Cardiac septum (tissue), 1 donor: ENCODE results near the gene RAB35. TPM values are rescaled to one million over a fixed set of nuclear protein-coding genes. Genes with fewer than 3 reads are reported as not detected.

Experiments
- DNase-seq: peaks from one replicate; pipeline ENCODE4 v3.0.0-alpha.2; 2020; ENCODE audit warnings: low spot score
- intact Hi-C: fragments of 100-400 bp; cut with DNase I; formaldehyde crosslinking; loops from one replicate; pipeline ENCODE4 v1.14.0; 2022
- long read RNA-seq: library from polyadenylated mRNA; unstranded; transcript quantifications from one replicate; pipeline ENCODE4 v2.0.0, GENCODE V29; 2021
- total RNA-seq: library from RNA; stranded (reverse); fragmentation: NEBNext Ultra II Directional; extraction: Animal tissue kit (Norgen Biotek cat#: 25700); gene quantifications from one replicate; pipeline ENCODE4 v1.2.1, GENCODE V29; 2021
- donor health status: DM: no; HTN: no; CAD: no.

The RAB35 gene
- 33.0 TPM for total RNA-seq
- long read RNA-seq, partial matches to known transcripts: 1 of 11 reads
- long read RNA-seq, other reads (novel, unspliced or antisense): 5 of 11 reads

GRCh38 chr12:120116441-120116791 is at the start of gene RAB35:
RAB35 (minus strand) TSS chr12:120116753; CDS start chr12:120116650, 103 bp downstream.
- intact Hi-C loops: loop anchor here (10.0 kb wide), 1 partner anchor 148 kb away; the partner anchor contains the start of gene PXN
- DNase-seq: no peak

GRCh38 chr12:120164293-120164692 is 47.7 kb upstream of the RAB35 start:
- intact Hi-C loops: no loop called here
- DNase-seq: no peak

DNA sequence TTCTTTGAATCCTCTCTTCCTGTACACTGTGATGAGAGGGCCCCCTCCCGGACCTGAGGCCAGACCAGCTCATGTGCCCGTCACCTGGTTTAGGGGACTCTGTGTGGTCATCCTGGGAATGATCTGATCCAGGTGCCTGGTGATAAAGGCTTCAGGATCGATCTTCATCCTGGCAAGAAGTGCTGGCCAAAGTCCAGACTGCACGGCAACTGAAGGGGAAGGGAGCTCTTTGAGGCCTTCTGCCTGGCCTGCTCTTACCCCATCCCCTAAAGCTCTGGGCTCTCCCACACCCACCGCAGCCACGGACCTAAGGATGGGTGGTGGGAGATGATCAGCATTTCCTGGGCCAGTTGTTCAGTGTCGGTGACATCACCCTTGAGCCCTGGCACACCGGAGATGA is 46.2 kb upstream of the RAB35 start:
- intact Hi-C loops: no loop called here
- no peak for DNase-seq

DNA sequence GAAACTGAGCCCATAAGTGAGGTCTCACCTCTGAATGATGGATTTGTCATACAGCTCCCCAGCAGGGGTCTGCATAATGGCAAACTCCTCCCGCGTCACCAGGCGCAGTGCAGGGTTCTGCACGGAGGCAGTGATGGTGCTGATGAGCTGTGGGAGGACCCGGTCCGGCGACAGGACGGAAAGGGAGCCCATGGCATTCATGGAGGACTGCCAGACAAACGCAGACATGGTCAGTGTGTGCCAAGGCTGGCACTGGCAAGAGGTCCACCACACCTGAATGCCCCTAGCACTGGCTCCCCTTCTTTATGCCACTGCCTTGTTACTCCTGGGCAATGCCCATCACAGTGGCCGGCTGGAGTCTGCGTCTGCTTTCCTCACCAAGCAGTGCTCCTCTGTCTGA is 45.3 kb upstream of the RAB35 start:
- no peak for DNase-seq
- intact Hi-C loops: no loop called here

DNA sequence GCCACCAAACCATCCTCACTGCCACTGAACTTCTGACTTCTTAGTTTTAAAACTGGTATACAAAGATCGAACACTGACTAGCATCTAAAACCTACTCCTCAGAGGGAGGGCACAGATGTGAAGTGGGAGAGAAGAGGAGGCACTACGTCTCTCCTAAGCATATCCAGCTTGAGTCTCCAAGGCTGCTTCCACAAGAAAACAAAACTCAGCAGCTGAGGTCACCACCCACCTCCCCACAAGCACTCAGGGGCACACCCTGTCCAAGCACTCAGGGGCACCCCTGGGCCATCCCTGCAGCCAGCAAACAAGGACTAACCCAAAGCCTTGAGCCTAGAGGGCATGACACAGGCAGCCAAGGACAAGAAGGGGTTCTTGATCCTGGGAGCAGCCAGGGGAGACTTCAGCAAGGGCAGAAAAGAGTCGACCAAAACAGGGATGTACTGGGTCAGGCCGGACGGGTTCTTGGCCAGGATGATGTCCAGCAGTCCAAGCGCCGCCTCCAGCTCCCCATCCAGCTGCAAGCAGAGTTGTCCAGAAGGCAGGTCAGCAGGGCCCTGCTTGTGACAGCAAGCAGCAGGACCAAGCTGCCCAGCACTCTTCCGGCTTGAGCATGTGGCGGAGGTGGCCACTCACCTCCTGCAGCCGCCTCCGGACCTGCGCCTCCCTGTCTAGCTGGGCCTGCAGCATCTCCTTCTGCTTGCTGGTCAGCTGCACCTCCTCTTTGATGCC is 43.1 kb upstream of the RAB35 start:
- no peak for DNase-seq
- intact Hi-C loops: no loop called here

DNA sequence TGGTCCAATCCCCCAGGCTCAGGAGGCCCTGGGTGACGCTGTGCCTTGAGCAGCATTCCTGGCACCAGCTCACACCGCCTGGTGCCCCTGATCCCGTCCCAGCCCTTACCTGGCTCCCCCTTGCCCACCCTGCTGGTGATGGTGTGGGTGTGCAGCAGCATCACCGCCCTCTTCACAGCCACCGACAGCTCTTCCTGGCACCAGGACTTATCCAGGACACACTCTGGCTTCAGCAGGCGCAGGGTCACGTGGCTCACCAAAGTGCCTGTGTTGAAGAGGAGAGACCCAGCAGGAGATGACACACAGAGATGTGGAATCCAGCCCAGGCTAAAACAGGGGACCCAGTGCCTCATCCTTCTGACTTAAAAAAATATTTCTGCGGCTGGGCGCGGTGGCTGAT is 41.8 kb upstream of the RAB35 start:
- intact Hi-C loops: no loop called here
- DNase-seq: no peak

DNA sequence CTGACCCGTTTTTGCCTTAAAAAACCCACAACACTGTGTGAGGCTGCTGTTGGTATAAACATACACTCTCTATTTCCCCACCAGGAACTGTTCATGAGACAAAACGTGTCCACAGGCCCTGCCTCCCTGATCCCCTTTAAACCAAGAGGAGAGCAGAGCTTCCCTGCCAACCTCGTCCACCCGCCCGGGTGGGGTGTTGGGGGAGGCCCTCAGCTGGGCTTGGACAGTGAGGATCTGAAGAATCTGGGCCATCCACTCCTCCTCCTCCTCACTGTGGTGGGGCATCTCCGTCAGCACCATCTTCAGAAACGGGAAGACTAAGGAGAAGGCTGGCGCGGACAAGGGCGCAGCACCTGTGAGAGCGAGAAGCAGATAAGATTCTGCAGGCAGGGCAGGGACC is 41.1 kb upstream of the RAB35 start:
- DNase-seq: no peak
- intact Hi-C loops: no loop called here

- intact Hi-C loops: no loop called here
- no peak for DNase-seq
These were observed 40.0 kb upstream of the RAB35 start for GRCh38 chr12:120156315-120157259.

GRCh38 chr12:120155072-120155471 is 38.5 kb upstream of the RAB35 start:
- intact Hi-C loops: no loop called here
- no peak for DNase-seq

- intact Hi-C loops: no loop called here
- no peak for DNase-seq
These were observed 34.5 kb upstream of the RAB35 start for GRCh38 chr12:120150919-120151525.

GRCh38 chr12:120148011-120148410 is 31.5 kb upstream of the RAB35 start:
- intact Hi-C loops: no loop called here
- no peak for DNase-seq

DNA sequence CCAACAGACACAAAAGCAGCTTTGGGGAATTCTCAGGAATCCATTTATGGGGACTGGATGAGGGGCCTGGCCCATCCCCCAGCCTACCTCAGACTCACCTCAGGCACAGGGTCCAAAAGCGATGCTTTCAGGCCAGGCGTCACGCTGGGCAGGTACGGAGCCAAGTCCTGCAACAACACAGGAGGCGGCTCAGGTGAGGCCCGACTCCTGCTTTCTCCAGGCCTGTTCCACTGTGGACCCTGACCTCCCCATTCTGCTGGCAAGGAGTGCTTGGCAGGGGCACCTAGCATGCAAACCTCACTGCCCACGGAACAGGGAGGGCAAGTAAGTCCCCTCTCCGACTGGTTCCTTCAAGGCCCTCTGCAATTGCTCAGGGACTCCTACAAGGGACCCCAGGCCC is 28.6 kb upstream of the RAB35 start:
- no peak for DNase-seq
- intact Hi-C loops: no loop called here

DNA sequence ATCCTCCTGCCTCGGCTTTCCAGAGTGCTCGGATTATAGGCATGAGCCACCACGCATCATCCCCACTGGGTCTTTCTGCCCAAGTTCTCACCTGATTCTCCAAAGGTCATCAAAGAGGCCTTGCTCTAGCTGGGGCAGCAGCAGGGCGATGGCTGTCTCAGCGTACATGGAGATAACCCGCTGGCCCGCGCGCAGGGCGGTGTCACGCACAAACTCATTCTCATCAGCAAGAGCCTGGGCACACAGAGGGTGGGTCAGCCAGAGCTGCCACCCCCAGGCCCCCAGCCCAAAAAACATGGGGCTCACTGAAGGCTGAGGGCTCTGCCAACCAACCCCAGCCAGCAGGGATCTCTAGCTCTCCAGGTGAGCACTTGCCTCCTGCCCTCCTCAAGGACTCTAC is 27.7 kb upstream of the RAB35 start:
- intact Hi-C loops: no loop called here
- DNase-seq: no peak

DNA sequence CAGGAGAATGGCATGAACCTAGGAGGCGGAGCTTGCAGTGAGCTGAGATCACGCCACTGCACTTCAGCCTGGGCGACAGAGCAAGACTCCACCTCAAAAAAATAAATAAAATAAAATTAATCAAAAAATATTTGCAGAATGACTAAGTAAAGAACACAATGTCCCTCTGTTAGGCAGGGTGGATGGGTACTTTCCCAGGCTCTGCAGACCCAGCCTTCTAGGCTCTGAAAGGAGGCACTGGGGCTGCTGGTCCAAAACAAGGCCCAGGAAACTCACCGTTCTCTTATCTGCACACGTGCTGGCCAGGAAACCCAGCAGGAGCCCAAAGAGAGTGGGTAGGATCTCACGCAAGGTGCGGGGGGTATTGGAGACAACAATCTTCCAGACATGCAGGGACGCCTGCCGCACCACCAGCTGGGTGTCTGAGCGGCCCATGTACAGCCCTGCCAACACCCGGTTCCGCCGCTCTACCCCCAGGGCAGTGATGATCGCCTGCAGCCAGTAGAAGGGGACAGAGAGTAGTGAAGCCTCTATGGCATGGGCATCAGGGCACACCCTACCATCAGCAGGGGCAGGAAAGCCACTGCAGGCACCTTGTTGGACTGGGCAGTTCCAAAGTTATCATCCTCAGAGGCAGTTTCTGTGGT is 25.8 kb upstream of the RAB35 start:
- intact Hi-C loops: no loop called here
- DNase-seq: no peak

DNA sequence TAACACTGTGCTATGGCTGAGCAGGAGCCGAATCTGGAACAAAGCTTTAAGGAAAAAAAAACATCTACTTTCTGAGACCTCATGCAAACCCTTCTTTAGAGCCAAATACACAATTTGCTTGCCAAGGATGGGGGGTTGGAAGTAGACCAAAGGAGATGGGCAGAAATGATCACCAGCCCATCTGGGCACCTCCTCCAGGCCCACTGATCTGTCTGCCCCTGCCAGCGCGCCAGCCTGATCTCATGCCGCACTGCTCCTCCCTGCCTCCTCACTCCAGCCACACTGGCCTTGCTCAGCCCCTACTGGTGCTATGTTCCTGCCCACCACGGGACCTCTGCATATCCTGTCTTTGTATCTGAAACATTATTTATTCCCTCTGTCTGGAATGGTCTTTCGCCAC is 24.8 kb upstream of the RAB35 start:
- intact Hi-C loops: no loop called here
- DNase-seq: no peak

DNA sequence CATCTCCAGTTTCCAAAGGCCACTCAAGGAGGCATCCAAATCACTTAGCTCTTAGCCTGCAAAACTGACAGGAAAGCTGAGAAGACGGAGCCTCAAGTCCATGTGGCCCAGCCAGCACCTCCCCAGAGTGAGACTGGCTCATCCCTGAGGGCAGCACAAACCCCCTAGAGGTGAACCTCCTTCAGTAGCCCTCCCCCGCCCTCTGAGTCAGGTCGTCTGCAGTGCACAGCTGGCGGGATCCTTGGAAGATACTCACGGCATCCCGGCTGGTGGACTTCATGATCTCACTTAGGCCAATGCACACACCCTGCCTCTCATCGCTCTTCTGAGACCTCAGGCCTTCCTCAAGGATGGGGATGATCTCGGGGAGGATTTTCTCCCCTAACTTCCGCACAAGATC is 24.1 kb upstream of the RAB35 start:
- intact Hi-C loops: no loop called here

GRCh38 chr12:120139958-120140357 is 23.4 kb upstream of the RAB35 start:
- intact Hi-C loops: no loop called here
- no peak for DNase-seq

More for the DNA sequence above, 24.1 kb upstream of the RAB35 start:
- no peak for DNase-seq

DNA sequence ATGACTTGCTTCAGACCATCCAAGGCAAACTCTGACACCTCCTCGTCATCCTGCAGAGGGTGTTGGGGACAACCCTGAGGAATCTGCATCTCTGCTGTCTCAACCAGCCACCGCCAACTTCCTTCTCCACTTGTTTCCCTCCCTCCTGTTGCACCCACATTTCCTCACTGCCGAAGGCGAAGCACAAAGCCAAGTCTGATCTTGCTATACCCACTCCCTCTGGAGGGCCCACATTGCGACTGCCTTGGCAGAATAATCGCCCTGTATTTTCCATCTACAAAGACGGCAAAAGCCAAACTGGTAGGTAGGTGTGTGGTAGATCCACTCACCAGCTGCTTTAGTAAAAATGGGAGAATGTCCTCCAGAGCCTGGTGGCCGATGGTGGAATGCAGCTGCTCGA is 21.8 kb upstream of the RAB35 start:
- no peak for DNase-seq
- intact Hi-C loops: no loop called here

GRCh38 chr12:120137833-120138232 is 21.3 kb upstream of the RAB35 start:
- no peak for DNase-seq
- intact Hi-C loops: no loop called here
